DND-41 (cell line): ENCODE results near the gene SYNJ1.

Experiments
- CTCF ChIP-seq: IDR thresholded peaks from 2 replicates; pipeline ENCODE4 v1.5.1; 2012; ENCODE audit warnings: borderline replicate concordance, low read length, moderate library complexity, mild to moderate bottlenecking; ENCODE audit not compliant: poor library complexity, severe bottlenecking; ENCODE audit errors: extremely low read depth
- EZH2 ChIP-seq: IDR thresholded peaks from 3 replicates; pipeline ENCODE4 v1.6.1; 2012; ENCODE audit warnings: borderline replicate concordance, low read depth, mild to moderate bottlenecking, moderate library complexity, low read length, inconsistent platforms; ENCODE audit not compliant: severe bottlenecking

- TF ChIP-seq CTCF: no peak
- TF ChIP-seq EZH2: no peak
These were observed 19.7 kb downstream of the SYNJ1 start for GRCh38 chr21:32708069-32708468.
